NCI-H146 (cell line): ENCODE measurements around the gene RABEPK.
"Not testable (repeated sequence)": the region's sequence is repeated elsewhere in the genome, so short reads cannot be mapped to it uniquely, and the experiment has no call there.

Experiments used
- DNase-seq: peaks from one replicate; lab custom pipeline; 2025; lab: John Stamatoyannopoulos, UW

Gene RABEPK

DNA sequence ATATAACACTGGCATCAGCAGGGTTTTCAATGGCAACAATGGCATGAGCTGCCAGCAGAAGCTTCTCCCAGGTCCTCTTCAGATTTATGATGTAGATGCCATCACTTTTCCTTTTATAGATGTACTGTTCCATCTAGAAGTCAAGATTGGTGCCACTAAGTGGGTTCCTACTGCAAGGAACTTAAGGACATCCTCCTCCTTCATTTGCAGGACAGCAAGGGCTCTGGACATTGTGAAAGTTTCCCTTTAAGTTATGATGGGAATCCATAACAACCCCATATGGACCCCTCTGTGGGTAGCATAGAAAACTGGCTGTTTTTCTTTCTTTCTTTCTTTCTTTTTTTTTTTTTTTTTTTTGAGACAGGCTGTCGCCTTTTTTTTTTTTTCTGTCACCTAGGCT lies 4.8 kb upstream of the RABEPK start:
- not testable (repeated sequence) for DNase-seq

DNA sequence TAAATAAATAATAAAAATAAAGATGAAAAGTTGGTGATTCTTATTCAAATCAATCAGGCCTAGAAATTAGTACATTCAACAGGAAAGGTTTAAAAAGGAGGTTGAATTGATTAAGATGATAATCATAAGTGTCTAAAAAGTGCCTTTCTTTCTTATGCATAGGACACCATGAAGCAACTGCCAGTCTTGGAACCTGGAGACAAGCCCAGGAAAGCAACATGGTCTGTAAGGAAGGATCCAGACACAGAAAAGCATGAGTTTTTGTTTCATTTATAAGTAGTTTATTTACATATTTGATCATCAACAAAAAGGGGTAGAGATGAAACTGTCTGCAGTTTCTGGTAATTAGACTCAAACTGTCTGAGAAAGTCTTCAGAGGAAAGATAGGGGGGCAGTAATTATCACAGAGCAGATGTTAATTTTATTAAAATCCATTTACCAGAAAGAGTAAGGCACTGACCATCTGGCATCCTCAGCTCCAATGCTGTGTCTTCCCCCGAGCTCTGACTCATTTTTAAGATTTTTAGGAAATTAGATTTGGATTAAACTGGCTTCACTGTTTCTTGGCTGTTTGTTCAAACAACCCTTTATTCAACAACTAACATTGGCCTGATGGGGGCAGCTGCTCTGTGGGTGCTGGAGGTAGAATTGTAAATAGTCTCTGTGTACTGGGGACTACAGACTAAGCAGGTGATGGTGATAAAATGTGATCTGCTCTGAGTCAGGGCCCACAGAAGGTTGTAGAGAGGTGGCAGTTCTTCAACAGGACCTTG lies 2.7 kb downstream of the RABEPK start:
- no peak for DNase-seq

GRCh38 chr9:125204477-125204876 lies 4.1 kb downstream of the RABEPK start:
- DNase-seq, result no peak

DNA sequence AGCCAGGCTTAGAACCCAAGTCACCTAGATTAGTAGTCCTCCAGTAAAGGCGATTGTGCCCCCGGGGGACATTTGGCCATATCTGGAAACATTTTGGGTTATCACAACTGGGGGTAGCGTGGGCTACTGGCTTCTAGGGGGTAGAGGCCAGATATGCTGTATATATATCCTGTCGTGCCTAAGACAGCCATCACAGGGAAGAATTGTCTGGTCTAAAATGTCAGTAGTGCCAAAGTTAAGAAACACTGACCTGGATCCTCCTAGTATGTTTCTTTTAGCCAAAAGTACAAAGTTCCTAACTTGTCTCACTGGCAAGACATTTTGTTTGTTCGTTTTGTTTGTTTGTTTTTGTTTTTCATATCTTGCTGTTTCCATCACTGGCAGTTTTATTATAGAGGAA lies 13.8 kb downstream of the RABEPK start:
- DNase-seq, result no peak

DNA sequence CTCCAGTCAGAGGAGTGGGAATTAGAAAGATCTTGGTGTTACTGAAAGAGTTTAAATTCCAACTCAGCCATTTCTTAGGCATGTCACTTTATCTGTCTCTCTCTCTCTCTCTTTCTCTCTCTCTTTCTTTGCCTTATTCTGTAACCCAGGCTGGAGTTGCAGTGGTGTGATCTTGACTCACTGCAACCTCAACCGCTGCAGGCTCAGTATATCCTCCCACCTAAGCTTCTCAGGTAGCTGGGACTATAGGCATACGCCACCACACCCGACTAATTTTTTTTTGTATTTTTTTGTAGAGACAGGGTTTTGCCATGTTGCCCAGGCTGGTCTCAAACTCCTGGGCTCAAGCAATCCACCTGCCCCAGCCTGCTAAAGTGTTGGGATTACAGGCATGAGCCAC lies 18.3 kb downstream of the RABEPK start:
- DNase-seq, result no peak

DNA sequence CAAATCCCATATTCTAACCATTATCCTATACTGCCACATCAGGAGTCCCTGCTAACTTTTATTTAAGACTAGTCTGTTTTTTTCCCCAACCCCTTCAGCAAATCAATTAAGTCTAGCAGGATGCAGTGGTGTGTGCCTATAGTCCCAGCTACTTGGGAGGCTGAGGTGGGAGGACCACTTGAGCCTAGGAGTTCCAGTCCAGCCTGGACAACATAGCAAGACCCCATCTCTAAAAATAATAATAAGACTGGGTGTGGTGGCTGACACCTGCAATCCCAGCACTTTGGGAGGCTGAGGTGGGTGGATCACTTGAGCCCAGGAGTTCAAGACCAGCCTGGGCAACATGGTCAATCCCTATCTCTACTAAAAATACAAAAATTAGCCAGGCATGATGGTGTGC lies 24.5 kb downstream of the RABEPK start:
- not testable (repeated sequence) for DNase-seq

DNA sequence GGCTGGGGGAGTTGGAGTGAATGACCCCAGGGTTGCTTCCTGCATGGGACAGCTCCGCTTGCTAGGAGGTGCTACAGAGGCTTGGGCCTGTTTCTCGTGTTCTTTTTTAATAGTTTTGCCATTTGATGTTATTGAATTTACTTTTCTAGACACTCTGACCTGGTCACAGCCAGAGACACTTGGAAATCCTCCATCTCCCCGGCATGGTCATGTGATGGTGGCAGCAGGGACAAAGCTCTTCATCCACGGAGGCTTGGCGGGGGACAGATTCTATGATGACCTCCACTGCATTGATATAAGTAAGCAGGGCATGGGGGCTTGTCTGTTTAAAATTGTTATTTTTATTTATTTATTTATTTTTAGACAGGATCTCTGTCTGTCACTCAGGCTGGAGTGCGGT lies 27.4 kb downstream of the RABEPK start:
- DNase-seq, result no peak

GRCh38 chr9:125233678-125234077 lies 33.3 kb downstream of the RABEPK start:
- no peak for DNase-seq

- DNase-seq, result not testable (repeated sequence)
These were observed 33.8 kb downstream of the RABEPK start for GRCh38 chr9:125234099-125234498.

GRCh38 chr9:125235804-125236519 lies 35.6 kb downstream of the RABEPK start:
- DNase-seq, result no peak

GRCh38 chr9:125236520-125237159 lies 36.3 kb downstream of the RABEPK start:
- DNase-seq, result not testable (repeated sequence)

GRCh38 chr9:125238127-125238914 lies 38.0 kb downstream of the RABEPK start:
- DNase-seq, result no peak

- DNase-seq, result no peak
These were observed 38.6 kb downstream of the RABEPK start for GRCh38 chr9:125238915-125239446.

- no peak for DNase-seq
These were observed 39.6 kb downstream of the RABEPK start for GRCh38 chr9:125239631-125240597.

GRCh38 chr9:125240649-125240999 lies 40.3 kb downstream of the RABEPK start:
- DNase-seq, result peak; percentile 37

DNA sequence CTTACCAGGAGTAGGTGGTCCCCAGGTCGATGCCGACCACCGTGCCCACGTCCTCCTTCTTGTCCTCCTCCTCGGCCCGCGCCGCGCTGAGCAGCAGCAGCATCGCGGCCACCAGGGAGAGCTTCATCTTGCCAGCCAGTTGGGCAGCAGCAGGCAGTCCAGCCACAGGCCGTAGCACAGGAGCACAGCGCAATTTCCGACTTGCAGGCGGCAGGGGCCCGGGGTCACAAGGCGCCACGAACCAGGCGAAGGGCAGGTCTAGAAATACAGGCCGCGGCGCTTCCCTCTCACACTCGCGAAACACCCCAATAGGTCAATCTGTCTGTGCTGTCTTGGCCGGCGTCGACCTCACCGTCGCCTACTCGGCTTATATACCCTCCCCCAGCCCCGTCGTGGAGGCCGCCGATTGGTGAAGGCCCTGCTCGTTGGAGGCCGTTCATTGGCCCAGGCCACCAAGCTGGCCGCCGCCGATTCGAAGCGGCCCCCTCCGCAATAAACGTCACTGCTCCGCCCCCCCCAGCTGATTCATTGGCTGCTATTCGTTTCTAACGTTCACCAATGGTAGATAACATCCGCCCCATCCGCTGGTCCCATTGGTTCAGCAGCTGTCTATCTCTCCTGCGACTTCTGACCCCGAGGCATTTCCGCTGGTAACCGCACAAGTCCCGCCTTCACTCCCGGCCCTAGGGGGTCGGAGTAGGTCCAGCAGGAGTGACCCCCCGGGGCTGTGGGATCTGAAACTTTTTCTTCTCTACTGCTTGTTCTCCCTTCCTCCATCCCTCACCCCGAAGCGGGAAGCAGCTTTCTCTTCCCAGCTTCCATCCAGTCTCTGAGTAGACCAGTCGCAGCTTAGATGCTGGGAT lies 40.9 kb downstream of the RABEPK start, which contains the start of gene HSPA5:
Gene HSPA5 (minus strand): TSS at position 344 of the 863 bp plus-strand sequence. CDS start 217 bp downstream, at position 127.
- peak; percentile 98 for DNase-seq

DNA sequence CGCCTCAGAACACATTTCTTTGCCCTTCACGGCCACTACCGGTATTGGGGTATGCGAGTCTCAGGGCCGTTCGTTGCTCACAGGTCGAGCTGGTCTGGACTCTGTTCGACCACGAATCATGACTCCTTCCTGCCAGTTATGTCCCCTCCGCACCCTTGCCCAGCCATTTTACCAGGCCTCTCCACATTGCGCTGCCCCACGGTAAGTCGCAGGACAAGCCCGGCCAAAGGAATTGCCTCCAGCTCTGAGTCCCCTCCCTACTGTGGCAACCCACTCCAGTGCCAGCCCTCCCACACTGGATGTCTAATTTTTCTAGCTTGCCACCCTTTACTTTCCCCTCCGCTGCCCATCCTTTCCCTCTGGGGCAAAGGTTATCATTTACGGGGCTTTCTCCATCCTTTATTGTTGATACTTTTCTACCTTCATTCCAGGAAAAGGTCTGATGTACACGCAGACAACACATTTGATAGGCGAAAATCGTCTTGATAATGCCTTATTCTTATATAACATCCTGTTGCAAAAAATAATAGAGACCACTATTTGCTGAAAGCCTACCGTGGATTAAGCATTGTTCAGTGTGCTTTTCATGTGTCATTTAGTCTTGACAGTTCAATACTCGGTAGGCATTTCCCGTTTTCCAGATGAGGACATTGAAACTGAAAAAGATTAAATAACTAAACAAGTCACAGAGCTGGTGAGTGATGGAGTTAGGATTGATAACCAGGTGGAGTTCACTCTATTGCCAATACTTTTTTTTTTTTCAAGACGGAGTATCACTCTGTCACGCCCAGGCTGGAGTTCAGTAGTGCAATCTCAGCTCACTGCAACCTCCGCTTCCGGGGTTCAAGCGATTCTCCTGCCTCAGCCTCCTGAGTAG lies 41.8 kb downstream of the RABEPK start:
- DNase-seq, result peak; percentile 19

- no peak for DNase-seq
These were observed 43.5 kb downstream of the RABEPK start for GRCh38 chr9:125243792-125244260.
